Neural cell (in vitro differentiated cells): ENCODE measurements around the gene SERPINB10. TPM values are rescaled to one million over a fixed set of nuclear protein-coding genes. Genes with fewer than 3 reads are reported as not detected.

Experiments
- H2AFZ ChIP-seq: fragments of 200-600, 300-800 bp; sonication (generic), shearing (Covaris generic); 2 replicates; pipeline ENCODE4 v1.6.0; 2014; ENCODE audit warnings: low read depth, mild to moderate bottlenecking, antibody characterized with exemption, low read length, moderate library complexity
- H3F3A ChIP-seq: fragments of 200-600 bp; shearing (Covaris generic); 2 replicates; pipeline ENCODE4 v1.6.1; 2016; ENCODE audit warnings: mild to moderate bottlenecking, moderate library complexity, mixed read lengths, antibody characterized with exemption, low read length; ENCODE audit not compliant: insufficient read depth, poor library complexity, severe bottlenecking
- H3K27ac ChIP-seq: fragments of 200-600, 300-800 bp; sonication (generic), shearing (Covaris generic); 2 replicates; pipeline ENCODE4 v1.5.1; 2014; ENCODE audit warnings: mild to moderate bottlenecking, low read length, moderate library complexity
- H3K27me3 ChIP-seq: fragments of 300-800, 200-600 bp; sonication (generic), shearing (Covaris generic); 2 replicates; pipeline ENCODE4 v1.6.0; 2014; ENCODE audit warnings: mild to moderate bottlenecking, low read depth, low read length, moderate library complexity; ENCODE audit not compliant: insufficient read depth
- H3K36me3 ChIP-seq: fragments of 300-800, 200-600 bp; sonication (generic), shearing (Covaris generic); 2 replicates; pipeline ENCODE4 v1.5.1; 2014; ENCODE audit warnings: mild to moderate bottlenecking, antibody characterized with exemption, low read length, moderate library complexity; ENCODE audit not compliant: insufficient read depth
- H3K4me2 ChIP-seq: fragments of 300-800, 200-600 bp; sonication (generic), shearing (Covaris generic); 2 replicates; pipeline ENCODE4 v1.6.0; 2014; ENCODE audit warnings: mild to moderate bottlenecking, low read length
- H3K4me3 ChIP-seq: fragments of 300-800, 200-600 bp; sonication (generic), shearing (Covaris generic); 2 replicates; pipeline ENCODE4 v1.5.1; 2014; ENCODE audit warnings: mild to moderate bottlenecking, low read length, moderate library complexity
- H3K79me2 ChIP-seq: fragments of 200-600 bp; shearing (Covaris generic); replicated peaks from 2 replicates; pipeline ENCODE4 v1.6.0; 2014; ENCODE audit warnings: mild to moderate bottlenecking, low read length, moderate library complexity; ENCODE audit not compliant: insufficient read depth
- H3K9ac ChIP-seq: fragments of 300-800, 200-600 bp; sonication (generic), shearing (Covaris generic); 2 replicates; pipeline ENCODE4 v1.6.1; 2016; ENCODE audit warnings: mild to moderate bottlenecking, low read length, mixed read lengths
- H3K9me2 ChIP-seq: fragments of 200-600 bp; shearing (Covaris generic); 2 replicates; pipeline ENCODE4 v1.6.1; 2016; ENCODE audit warnings: mild to moderate bottlenecking, low read length, mixed read lengths; ENCODE audit not compliant: insufficient read depth
- H3K9me3 ChIP-seq: fragments of 200-600, 300-800 bp; sonication (generic), shearing (Covaris generic); 2 replicates; pipeline ENCODE4 v1.6.1; 2016; ENCODE audit warnings: mild to moderate bottlenecking, mixed run types, low read length, moderate library complexity, mixed read lengths
- H4K20me1 ChIP-seq: fragments of 200-600 bp; shearing (Covaris generic); 2 replicates; pipeline ENCODE4 v1.6.1; 2016; ENCODE audit warnings: mild to moderate bottlenecking, mixed run types; ENCODE audit not compliant: insufficient read depth
- CTCF ChIP-seq: fragments of 450-650 bp; IDR thresholded peaks from 2 replicates; pipeline ENCODE4 v1.5.1; 2014; ENCODE audit warnings: antibody characterized with exemption, mild to moderate bottlenecking, moderate library complexity; ENCODE audit not compliant: poor library complexity, severe bottlenecking
- EP300 ChIP-seq: fragments of 450-650 bp; conservative IDR thresholded peaks from 2 replicates; pipeline ENCODE4 v1.6.1; 2014; ENCODE audit warnings: antibody characterized with exemption, mild to moderate bottlenecking, moderate library complexity; ENCODE audit not compliant: poor library complexity, severe bottlenecking
- EZH2 ChIP-seq: fragments of 200-600, 300-800 bp; shearing (Covaris generic), sonication (generic); IDR thresholded peaks from 2 replicates; pipeline ENCODE4 v1.6.1; 2014; ENCODE audit warnings: antibody characterized with exemption, low read length, borderline replicate concordance, mild to moderate bottlenecking; ENCODE audit not compliant: insufficient read depth, poor library complexity, severe bottlenecking
- MXI1 ChIP-seq: fragments of 450-650 bp; conservative IDR thresholded peaks from 2 replicates; pipeline ENCODE4 v1.6.1; 2014; ENCODE audit warnings: antibody characterized with exemption, mild to moderate bottlenecking; ENCODE audit not compliant: poor library complexity, severe bottlenecking
- POLR2AphosphoS5 ChIP-seq: IDR thresholded peaks from 2 replicates; pipeline ENCODE4 v1.6.1; 2012
- RAD21 ChIP-seq: fragments of 450-650 bp; conservative IDR thresholded peaks from 2 replicates; pipeline ENCODE4 v1.6.1; 2014; ENCODE audit warnings: antibody characterized with exemption, mild to moderate bottlenecking, moderate library complexity
- REST ChIP-seq: IDR thresholded peaks from 2 replicates; pipeline ENCODE4 v1.6.1; 2012; ENCODE audit warnings: borderline replicate concordance
- SMC3 ChIP-seq: fragments of 450-650 bp; conservative IDR thresholded peaks from 2 replicates; pipeline ENCODE4 v1.6.1; 2014; ENCODE audit warnings: antibody characterized with exemption, mild to moderate bottlenecking, moderate library complexity; ENCODE audit not compliant: poor library complexity
- TAF1 ChIP-seq: IDR thresholded peaks from 2 replicates; pipeline ENCODE4 v1.6.1; 2012; ENCODE audit warnings: low read depth
- polyA plus RNA-seq: library from polyadenylated mRNA; depleted of rRNA; stranded (reverse); fragments of >200 nt; gene quantifications from 2 replicates; pipeline ENCODE4 v1.2.3, GENCODE V29; 2014

The SERPINB10 gene
- polyA plus RNA-seq, 1 donor from 2014 or later = not detected

- Histone ChIP-seq H3K79me2 (no peaks in the 10 kb centered on the region), H3K27ac (no peak overlapping the region), H4K20me1 (no peaks in the 10 kb centered on the region), H3K9me3 (no peaks in the 10 kb centered on the region), H3K27me3 (no peaks in the 10 kb centered on the region), H3K36me3 (no peaks in the 10 kb centered on the region), H3F3A (no peaks in the 10 kb centered on the region), H2AFZ (no peak overlapping the region), H3K4me2 (no peak overlapping the region), H3K9me2 (no peaks in the 10 kb centered on the region), H3K4me3 (no peak overlapping the region), H3K9ac (no peak overlapping the region)
- TF ChIP-seq MXI1 = no peak
- TF ChIP-seq CTCF = no peak
- TF ChIP-seq EP300 = no peak
- no peak for TF ChIP-seq REST
- no peak for TF ChIP-seq EZH2
- TF ChIP-seq POLR2AphosphoS5 = no peak
Observed at GRCh38 chr18:63867368-63868125, 40.2 kb upstream of the SERPINB10 start.

GRCh38 chr18:63868546-63868945, 39.2 kb upstream of the SERPINB10 start:
- Histone ChIP-seq H2AFZ (no peak overlapping the region), H3K79me2 (no peaks in the 10 kb centered on the region), H3K27me3 (no peaks in the 10 kb centered on the region), H3K4me3 (no peak overlapping the region), H3K9ac (no peak overlapping the region), H3K9me3 (no peaks in the 10 kb centered on the region), H3K36me3 (no peaks in the 10 kb centered on the region), H3K4me2 (no peak overlapping the region), H4K20me1 (no peaks in the 10 kb centered on the region), H3K27ac (no peak overlapping the region), H3K9me2 (no peaks in the 10 kb centered on the region), H3F3A (no peaks in the 10 kb centered on the region)
- TF ChIP-seq TAF1 = no peak
- TF ChIP-seq MXI1 = no peak
- TF ChIP-seq POLR2AphosphoS5 = no peak
- no peak for TF ChIP-seq EP300
- no peak for TF ChIP-seq CTCF
- TF ChIP-seq RAD21 = no peak
- TF ChIP-seq SMC3 = no peak
- TF ChIP-seq REST = no peak
- TF ChIP-seq EZH2 = no peak
